Thyroid gland (tissue), 4 donors: ENCODE measurements around the gene GLG1.

ENCODE experiments used
- CTCF ChIP-seq, 6 experiments: fragments of 200-600 bp in 3 of 6; fragments of 450-650 bp in 3 of 6; sonication (generic) in 3 of 6; IDR thresholded peaks; one replicate each; pipeline ENCODE4 v1.5.1; 2016 to 2019; ENCODE audit warnings: antibody characterized with exemption in 6 of 6, mild to moderate bottlenecking in 2 of 6, inconsistent platforms in 1 of 6, moderate library complexity in 1 of 6
- POLR2A ChIP-seq, 2 donors: fragments of 450-650 bp; IDR thresholded peaks; one replicate each; pipeline ENCODE4 v1.6.1; 2017; ENCODE audit warnings: antibody characterized with exemption in 2 of 2, mild to moderate bottlenecking in 2 of 2, moderate library complexity in 1 of 2

- TF ChIP-seq CTCF (IDR thresholded peaks at IDR 0.05) (no peak), POLR2A (IDR thresholded peaks at IDR 0.05) (no peak)
Measured at GRCh38 chr16:74469946-74470478, 136.9 kb downstream of the GLG1 start.
